ENCODE measurements around the gene DLL4. TPM values are rescaled to one million over a fixed set of nuclear protein-coding genes. Genes with fewer than 3 reads are reported as not detected.
A peak's percentile ranks its signal among the peaks of the same experiment; 100 is the strongest.

Gene DLL4
- total RNA-seq, 2 experiments from 2014 or later: 0.12 TPM; not detected in 1

DNA sequence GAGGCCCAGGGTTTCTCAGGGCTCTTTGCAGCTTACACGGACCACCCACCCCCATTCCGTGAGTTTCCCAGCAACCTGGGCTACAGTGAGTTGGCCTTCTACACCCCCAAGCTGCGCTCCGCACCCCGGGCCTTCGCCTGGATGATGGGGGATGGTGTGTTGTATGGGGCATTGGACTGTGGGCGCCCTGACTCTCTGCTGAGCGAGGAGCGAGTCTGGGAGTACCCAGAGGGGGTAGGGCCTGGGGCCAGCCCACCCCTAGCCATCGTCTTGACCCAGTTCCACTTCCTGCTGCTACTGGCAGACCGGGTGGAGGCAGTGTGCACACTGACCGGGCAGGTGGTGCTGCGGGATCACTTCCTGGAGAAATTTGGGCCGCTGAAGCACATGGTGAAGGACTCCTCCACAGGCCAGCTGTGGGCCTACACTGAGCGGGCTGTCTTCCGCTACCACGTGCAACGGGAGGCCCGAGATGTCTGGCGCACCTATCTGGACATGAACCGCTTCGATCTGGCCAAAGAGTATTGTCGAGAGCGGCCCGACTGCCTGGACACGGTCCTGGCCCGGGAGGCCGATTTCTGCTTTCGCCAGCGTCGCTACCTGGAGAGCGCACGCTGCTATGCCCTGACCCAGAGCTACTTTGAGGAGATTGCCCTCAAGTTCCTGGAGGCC lies 29.5 kb upstream of the DLL4 start:
- peaks cover 36% of the 10 kb centered on the region for H3K4me1 Mint-ChIP-seq
- CTCF ChIA-PET: interaction anchor here (1.0 to 11.3 kb wide), 3 partner anchors 15 to 42 kb away, joined by 3 to 406 read pairs (median 4); no protein-coding TSS in a partner anchor
- no peaks in the 10 kb centered on the region for H3K9me3 Mint-ChIP-seq (ENCODE audit: low read depth)
- DNase-seq: no peak
- no peak overlapping the region for H3K27ac Mint-ChIP-seq
- ATAC-seq: no peak
- no peaks in the 10 kb centered on the region for H3K27me3 Mint-ChIP-seq
- peaks cover 23% of the 10 kb centered on the region for H3K36me3 Mint-ChIP-seq
- H3K4me3 Mint-ChIP-seq: no peak overlapping the region

- DNase-seq (no peak), ATAC-seq (no peak)
- CTCF ChIA-PET: interaction anchor here (1.0 to 11.3 kb wide), 2 partner anchors 16 to 42 kb away, joined by 3 to 406 read pairs; no protein-coding TSS in a partner anchor
- peaks cover 23% of the 10 kb centered on the region for H3K36me3 Mint-ChIP-seq
- H3K4me3 Mint-ChIP-seq: no peak overlapping the region
- H3K27ac Mint-ChIP-seq: no peak overlapping the region
- peaks cover 30% of the 10 kb centered on the region for H3K4me1 Mint-ChIP-seq
- H3K9me3 Mint-ChIP-seq (ENCODE audit: low read depth): no peaks in the 10 kb centered on the region
- H3K27me3 Mint-ChIP-seq: no peaks in the 10 kb centered on the region
Observed at GRCh38 chr15:40900256-40901052, 28.7 kb upstream of the DLL4 start.

GRCh38 chr15:40901053-40901443 lies 28.1 kb upstream of the DLL4 start:
- ATAC-seq (no peak), DNase-seq (no peak)
- H3K4me3 Mint-ChIP-seq: no peak overlapping the region
- H3K36me3 Mint-ChIP-seq: peaks cover 22% of the 10 kb centered on the region
- CTCF ChIA-PET: interaction anchor here (0.7 to 11.3 kb wide), 4 partner anchors 16 to 106 kb away, joined by 3 to 406 read pairs (median 4); no protein-coding TSS in a partner anchor
- no peaks in the 10 kb centered on the region for H3K27me3 Mint-ChIP-seq
- H3K27ac Mint-ChIP-seq: no peak overlapping the region
- H3K4me1 Mint-ChIP-seq: peaks cover 24% of the 10 kb centered on the region
- no peaks in the 10 kb centered on the region for H3K9me3 Mint-ChIP-seq (ENCODE audit: low read depth)

DNA sequence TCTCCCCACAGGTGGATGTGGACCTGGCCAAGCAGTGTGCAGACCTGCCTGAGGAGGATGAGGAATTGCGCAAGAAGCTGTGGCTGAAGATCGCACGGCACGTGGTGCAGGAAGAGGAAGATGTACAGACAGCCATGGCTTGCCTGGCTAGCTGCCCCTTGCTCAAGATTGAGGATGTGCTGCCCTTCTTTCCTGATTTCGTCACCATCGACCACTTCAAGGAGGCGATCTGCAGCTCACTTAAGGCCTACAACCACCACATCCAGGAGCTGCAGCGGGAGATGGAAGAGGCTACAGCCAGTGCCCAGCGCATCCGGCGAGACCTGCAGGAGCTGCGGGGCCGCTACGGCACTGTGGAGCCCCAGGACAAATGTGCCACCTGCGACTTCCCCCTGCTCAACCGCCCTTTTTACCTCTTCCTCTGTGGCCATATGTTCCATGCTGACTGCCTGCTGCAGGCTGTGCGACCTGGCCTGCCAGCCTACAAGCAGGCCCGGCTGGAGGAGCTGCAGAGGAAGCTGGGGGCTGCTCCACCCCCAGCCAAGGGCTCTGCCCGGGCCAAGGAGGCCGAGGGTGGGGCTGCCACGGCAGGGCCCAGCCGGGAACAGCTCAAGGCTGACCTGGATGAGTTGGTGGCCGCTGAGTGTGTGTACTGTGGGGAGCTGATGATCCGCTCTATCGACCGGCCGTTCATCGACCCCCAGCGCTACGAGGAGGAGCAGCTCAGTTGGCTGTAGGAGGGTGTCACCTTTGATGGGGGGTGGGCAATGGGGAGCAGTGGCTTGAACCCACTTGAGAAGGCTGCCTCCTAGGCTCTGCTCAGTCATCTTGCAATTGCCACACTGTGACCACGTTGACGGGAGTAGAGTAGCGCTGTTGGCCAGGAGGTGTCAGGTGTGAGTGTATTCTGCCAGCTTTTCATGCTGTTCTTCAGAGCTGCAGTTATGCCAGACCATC lies 26.3 kb upstream of the DLL4 start:
- no peak overlapping the region for H3K4me3 Mint-ChIP-seq
- CTCF ChIA-PET: interaction anchor here (0.5 to 11.3 kb wide), 25 partner anchors 7 to 588 kb away, joined by 3 to 406 read pairs (median 6); partner anchors contain the start of genes CHAC1, RAD51 and VPS18
- DNase-seq (no peak), ATAC-seq (no peak)
- H3K36me3 Mint-ChIP-seq: peaks cover 16% of the 10 kb centered on the region
- peak overlapping the region; percentile 69 for H3K27ac Mint-ChIP-seq
- H3K27me3 Mint-ChIP-seq: no peaks in the 10 kb centered on the region
- peaks cover 33% of the 10 kb centered on the region for H3K4me1 Mint-ChIP-seq
- no peaks in the 10 kb centered on the region for H3K9me3 Mint-ChIP-seq (ENCODE audit: low read depth)

- H3K4me1 Mint-ChIP-seq: peaks cover 33% of the 10 kb centered on the region
- peaks cover 10% of the 10 kb centered on the region for H3K36me3 Mint-ChIP-seq
- no peak for DNase-seq
- no peak overlapping the region for H3K4me3 Mint-ChIP-seq
- no peaks in the 10 kb centered on the region for H3K27me3 Mint-ChIP-seq
- H3K9me3 Mint-ChIP-seq (ENCODE audit: low read depth): no peaks in the 10 kb centered on the region
- no peak overlapping the region for H3K27ac Mint-ChIP-seq
- CTCF ChIA-PET: interaction anchor here (0.6 to 11.3 kb wide), 47 partner anchors 9 to 428 kb away, joined by 3 to 406 read pairs (median 4); partner anchors contain the start of genes CHAC1, DLL4, EXD1 and NUSAP1
- ATAC-seq: no peak
Observed at GRCh38 chr15:40904552-40905201, 24.5 kb upstream of the DLL4 start.

GRCh38 chr15:40906091-40906990 lies 22.8 kb upstream of the DLL4 start:
- ATAC-seq: peak; percentile 87
- CTCF ChIA-PET: interaction anchor here (0.7 to 10.7 kb wide), 28 partner anchors 8 to 379 kb away, joined by 3 to 102 read pairs (median 4); partner anchors contain the start of genes CHAC1, DLL4 and VPS18
- Mint-ChIP-seq H3K27ac (peak overlapping the region; percentile 41), H3K4me3 (peak overlapping the region; percentile 64), H3K36me3 (peaks cover 8% of the 10 kb centered on the region), H3K27me3 (no peaks in the 10 kb centered on the region), H3K9me3 (ENCODE audit: low read depth) (no peaks in the 10 kb centered on the region), H3K4me1 (peaks cover 28% of the 10 kb centered on the region)
- peak; percentile 82 for DNase-seq

DNA sequence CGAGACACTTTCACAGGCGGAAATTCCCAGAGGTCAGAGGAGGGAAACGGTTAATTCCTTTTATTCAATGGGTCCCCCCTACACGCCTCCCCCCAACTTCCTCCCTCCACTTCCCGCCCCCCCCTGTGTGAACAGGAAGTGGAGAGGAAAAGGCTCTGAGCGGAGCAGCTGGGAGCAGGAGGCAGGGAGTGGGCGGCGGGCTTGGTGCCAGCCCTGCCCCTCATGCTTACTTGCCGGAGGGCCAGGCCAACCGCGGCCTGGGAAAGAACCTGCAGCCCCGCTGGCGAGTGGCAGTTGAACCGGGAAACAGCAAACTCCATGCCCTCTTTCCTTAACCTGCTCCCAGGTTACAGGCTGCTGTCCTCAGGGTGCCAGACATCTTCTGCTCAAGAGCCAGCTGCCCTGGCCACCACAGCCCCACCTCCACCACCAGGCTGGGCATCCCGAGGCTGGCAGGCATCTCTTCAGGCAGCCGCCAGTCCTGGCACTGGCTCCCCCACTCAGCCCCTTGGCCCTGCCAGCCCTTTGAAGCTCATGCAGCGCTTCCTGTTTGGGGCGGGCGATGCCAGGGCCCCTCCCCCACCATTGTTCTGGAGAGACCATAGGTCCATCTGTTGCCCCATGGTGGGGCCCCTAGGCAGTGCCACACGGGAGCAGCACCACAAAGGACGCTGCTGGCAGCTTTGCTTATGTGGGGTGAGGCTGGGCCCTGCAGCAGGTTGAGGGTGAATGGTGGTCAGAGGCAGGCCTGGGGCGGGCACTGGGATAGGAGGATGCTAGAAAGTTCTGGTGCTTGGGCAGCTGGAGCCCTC lies 21.9 kb upstream of the DLL4 start:
- H3K4me3 Mint-ChIP-seq: peak overlapping the region; percentile 64
- H3K27me3 Mint-ChIP-seq: no peaks in the 10 kb centered on the region
- peaks cover 28% of the 10 kb centered on the region for H3K4me1 Mint-ChIP-seq
- peak; percentile 62 for DNase-seq
- peak; percentile 21 for ATAC-seq
- CTCF ChIA-PET: interaction anchor here (0.7 to 10.7 kb wide), 22 partner anchors 9 to 378 kb away, joined by 3 to 102 read pairs (median 5); partner anchors contain the start of genes CHAC1 and VPS18
- H3K27ac Mint-ChIP-seq: peak overlapping the region; percentile 58
- no peaks in the 10 kb centered on the region for H3K9me3 Mint-ChIP-seq (ENCODE audit: low read depth)
- peaks cover 8% of the 10 kb centered on the region for H3K36me3 Mint-ChIP-seq

DNA sequence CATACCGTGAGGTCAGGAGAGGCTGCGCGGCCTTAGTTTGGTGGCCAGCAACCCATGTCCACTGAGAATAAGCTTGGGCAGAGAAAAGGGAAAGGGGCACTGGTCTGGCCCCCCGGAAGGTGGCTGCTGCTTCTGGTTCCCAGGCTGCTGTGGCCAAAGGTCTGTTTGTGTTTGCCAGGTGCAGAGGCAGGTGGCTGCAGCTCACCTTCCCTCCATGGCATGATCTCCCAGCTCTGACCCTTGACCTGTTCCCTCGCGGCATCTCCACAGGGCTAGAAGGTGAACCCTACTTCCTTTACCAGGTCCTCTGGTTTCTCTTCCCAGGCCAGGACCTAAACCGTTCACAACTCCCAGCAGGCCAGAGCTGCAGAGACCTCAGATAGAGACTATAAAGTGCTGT lies 21.0 kb upstream of the DLL4 start:
- DNase-seq (no peak), ATAC-seq (no peak)
- CTCF ChIA-PET: interaction anchor here (1.5 to 10.7 kb wide), 8 partner anchors 11 to 280 kb away, joined by 6 to 102 read pairs (median 40); partner anchors contain the start of gene VPS18
- H3K27ac Mint-ChIP-seq: no peak overlapping the region
- no peaks in the 10 kb centered on the region for H3K9me3 Mint-ChIP-seq (ENCODE audit: low read depth)
- no peak overlapping the region for H3K4me3 Mint-ChIP-seq
- peaks cover 6% of the 10 kb centered on the region for H3K36me3 Mint-ChIP-seq
- peaks cover 22% of the 10 kb centered on the region for H3K4me1 Mint-ChIP-seq
- no peaks in the 10 kb centered on the region for H3K27me3 Mint-ChIP-seq

- DNase-seq (no peak), ATAC-seq (no peak)
- Mint-ChIP-seq H3K27me3 (no peaks in the 10 kb centered on the region), H3K27ac (no peak overlapping the region), H3K4me1 (peaks cover 11% of the 10 kb centered on the region), H3K36me3 (no peaks in the 10 kb centered on the region), H3K4me3 (no peak overlapping the region), H3K9me3 (ENCODE audit: low read depth) (no peaks in the 10 kb centered on the region)
- CTCF ChIA-PET: interaction anchor here (1.1 to 10.7 kb wide), 5 partner anchors 14 to 51 kb away, joined by 3 to 102 read pairs (median 4); partner anchors contain the start of gene VPS18
Observed at GRCh38 chr15:40909662-40910630, 19.2 kb upstream of the DLL4 start.

- no peak for ATAC-seq
- no peak overlapping the region for H3K27ac Mint-ChIP-seq
- no peaks in the 10 kb centered on the region for H3K9me3 Mint-ChIP-seq (ENCODE audit: low read depth)
- H3K4me1 Mint-ChIP-seq: peaks cover 11% of the 10 kb centered on the region
- no peaks in the 10 kb centered on the region for H3K27me3 Mint-ChIP-seq
- no peak for DNase-seq
- CTCF ChIA-PET: interaction anchor here (0.5 to 10.7 kb wide), 6 partner anchors 8 to 289 kb away, joined by 3 to 102 read pairs (median 4); partner anchors contain the start of gene VPS18
- no peak overlapping the region for H3K4me3 Mint-ChIP-seq
- no peaks in the 10 kb centered on the region for H3K36me3 Mint-ChIP-seq
Observed at GRCh38 chr15:40911141-40911540, 18.0 kb upstream of the DLL4 start.
